Adrenal gland (tissue), 12 donors: ENCODE data around the gene ARHGAP22. TPM values are rescaled to one million over a fixed set of nuclear protein-coding genes. Genes with fewer than 3 reads are reported as not detected.

ENCODE experiments used
- DNase-seq, 7 donors: peaks; one replicate each; pipeline ENCODE4 v3.0.0-alpha.2; 2019 to 2020
- H3K27ac ChIP-seq, 5 donors: fragments of 200-600 bp; sonication (generic) in 4 of 5; 1 replicate in 3 of 5; 2 replicates in 2 of 5; pipeline versions ENCODE4 v1.5.1 to v1.8.0; 2016 to 2020; ENCODE audit warnings: mild to moderate bottlenecking in 1 of 5
- H3K27me3 ChIP-seq: fragments of 200-600 bp; 2 replicates; pipeline ENCODE4 v1.8.0; 2021
- H3K36me3 ChIP-seq, 2 donors: fragments of 200-600 bp; replicated peaks in 1 of 2; 1 replicate in 1 of 2; 2 replicates in 1 of 2; pipeline versions ENCODE4 v1.5.1 to v1.8.0; 2018 to 2022
- H3K4me1 ChIP-seq, 2 donors: fragments of 200-600 bp; replicated peaks in 1 of 2; 1 replicate in 1 of 2; 2 replicates in 1 of 2; pipeline versions ENCODE4 v1.5.1 to v1.8.0; 2018 to 2021
- H3K4me3 ChIP-seq, 4 donors: fragments of 200-600 bp; sonication (generic) in 3 of 4; one replicate each; pipeline ENCODE4 v1.5.1; 2016 to 2018
- H3K9me3 ChIP-seq, 3 donors: fragments of 200-600 bp; sonication (generic) in 1 of 3; replicated peaks in 1 of 3; 1 replicate in 2 of 3; 2 replicates in 1 of 3; pipeline versions ENCODE4 v1.5.1 to v1.8.0; 2016 to 2021
- POLR2A ChIP-seq, 2 donors: fragments of 450-650 bp; IDR thresholded peaks; one replicate each; pipeline ENCODE4 v1.6.1; 2017; ENCODE audit warnings: antibody characterized with exemption in 2 of 2, mild to moderate bottlenecking in 2 of 2, moderate library complexity in 1 of 2
- WGBS, 4 donors: extraction: QIAGEN DNeasy Blood & Tissue Kit in 2 of 4; methylation state at CpG; one replicate each; pipeline versions ENCODE4 v1.1.5 to v1.1.7; 2013 to 2017; 5-methylcytosine and 5-hydroxymethylcytosine counted together
- intact Hi-C, 2 donors: fragments of 100-400 bp; cut with DNase I; formaldehyde crosslinking; loops; one replicate each; pipeline versions ENCODE4 v1.14.1 to v1.15.0; 2022 to 2023
- polyA plus RNA-seq, 3 donors: library from polyadenylated mRNA; stranded (reverse); fragments of 200-250 nt in 2 of 3; fragments of 350-450 nt in 1 of 3; fragmentation: Illumina TruSeq in 1 of 3; extraction: RNeasy Lipid Tissue Mini Kit (QIAGEN cat#74804) in 1 of 3; gene quantifications; one replicate each; pipeline ENCODE4 v1.2.3, GENCODE V29; 2013 to 2014
- total RNA-seq, 9 donors: library from RNA; depleted of rRNA in 4 of 9; stranded (reverse); fragments of >200 nt in 4 of 9; fragments of 120-200 nt in 1 of 9; fragmentation: NEBNext Ultra II Directional in 1 of 9; extraction: Animal tissue kit (Norgen Biotek cat#: 25700) in 1 of 9; gene quantifications; one replicate each; pipeline versions ENCODE4 v1.1.0 to v1.2.4, GENCODE V29; 2013 to 2023
- TF ChIP-seq, protein P1 (sequence below), 6 experiments: fragments of 450-650 bp in 4 of 6; fragments of 200-600 bp in 2 of 6; sonication (generic) in 1 of 6; IDR thresholded peaks; 1 replicate in 5 of 6; 2 replicates in 1 of 6; pipeline versions ENCODE4 v1.5.1 to v1.8.0; 2016 to 2021; ENCODE audit warnings: antibody characterized with exemption in 6 of 6, mild to moderate bottlenecking in 2 of 6, moderate library complexity in 1 of 6
- donor health status: healthy with polysubstance abuse.
- donor health status: Bipolar disorder and iron deficiency.
- donor health status: DM: yes; HTN: yes; CAD: no.
- donor health status: DM: no; HTN: no; CAD: no.
- donor health status: DM: no; HTN: no; CAD: no.
- donor health status: DM: yes; HTN: yes; CAD: no.

The ARHGAP22 gene
- total and polyA plus RNA-seq, 12 donors, result 0.91 to 11.6 (median 4.6) TPM

DNA sequence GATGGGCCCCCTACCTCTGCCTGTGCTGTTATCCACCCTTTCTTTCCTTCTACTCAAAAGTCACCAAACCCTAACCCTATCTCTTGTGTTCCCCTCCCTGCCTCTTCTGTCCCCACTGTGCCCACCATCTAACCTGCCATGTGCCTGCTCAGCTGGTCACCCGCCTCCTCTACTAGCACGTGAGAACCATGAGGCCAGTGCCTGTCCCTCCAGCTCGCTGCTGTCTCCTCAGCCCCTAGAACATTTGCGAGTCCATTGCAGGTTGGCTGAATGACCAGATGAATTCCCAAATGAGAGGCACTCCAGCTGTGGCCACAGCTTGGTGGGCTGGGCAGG lies 129.0 kb downstream of the ARHGAP22 start:
- no peak overlapping the region for H3K4me3 ChIP-seq
- H3K27me3 ChIP-seq, result no peaks in the 10 kb centered on the region
- no peaks in the 10 kb centered on the region for H3K36me3 ChIP-seq
- DNase-seq, result peak in 1 of 7 donors; percentile 11
- H3K9me3 ChIP-seq, result no peaks in the 10 kb centered on the region
- intact Hi-C loops, result no loop called here
- H3K4me1 ChIP-seq, result no peaks in the 10 kb centered on the region
- no peak overlapping the region for H3K27ac ChIP-seq
- no peak for TF ChIP-seq POLR2A (IDR thresholded peaks at IDR 0.05)
- TF ChIP-seq, protein P1, sequence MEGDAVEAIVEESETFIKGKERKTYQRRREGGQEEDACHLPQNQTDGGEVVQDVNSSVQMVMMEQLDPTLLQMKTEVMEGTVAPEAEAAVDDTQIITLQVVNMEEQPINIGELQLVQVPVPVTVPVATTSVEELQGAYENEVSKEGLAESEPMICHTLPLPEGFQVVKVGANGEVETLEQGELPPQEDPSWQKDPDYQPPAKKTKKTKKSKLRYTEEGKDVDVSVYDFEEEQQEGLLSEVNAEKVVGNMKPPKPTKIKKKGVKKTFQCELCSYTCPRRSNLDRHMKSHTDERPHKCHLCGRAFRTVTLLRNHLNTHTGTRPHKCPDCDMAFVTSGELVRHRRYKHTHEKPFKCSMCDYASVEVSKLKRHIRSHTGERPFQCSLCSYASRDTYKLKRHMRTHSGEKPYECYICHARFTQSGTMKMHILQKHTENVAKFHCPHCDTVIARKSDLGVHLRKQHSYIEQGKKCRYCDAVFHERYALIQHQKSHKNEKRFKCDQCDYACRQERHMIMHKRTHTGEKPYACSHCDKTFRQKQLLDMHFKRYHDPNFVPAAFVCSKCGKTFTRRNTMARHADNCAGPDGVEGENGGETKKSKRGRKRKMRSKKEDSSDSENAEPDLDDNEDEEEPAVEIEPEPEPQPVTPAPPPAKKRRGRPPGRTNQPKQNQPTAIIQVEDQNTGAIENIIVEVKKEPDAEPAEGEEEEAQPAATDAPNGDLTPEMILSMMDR (IDR thresholded peaks at IDR 0.05), result no peak
- WGBS, 4 donors, result 82 to 94% (median 88%) methylated on average over 4 of the region's 4 CpGs

DNA sequence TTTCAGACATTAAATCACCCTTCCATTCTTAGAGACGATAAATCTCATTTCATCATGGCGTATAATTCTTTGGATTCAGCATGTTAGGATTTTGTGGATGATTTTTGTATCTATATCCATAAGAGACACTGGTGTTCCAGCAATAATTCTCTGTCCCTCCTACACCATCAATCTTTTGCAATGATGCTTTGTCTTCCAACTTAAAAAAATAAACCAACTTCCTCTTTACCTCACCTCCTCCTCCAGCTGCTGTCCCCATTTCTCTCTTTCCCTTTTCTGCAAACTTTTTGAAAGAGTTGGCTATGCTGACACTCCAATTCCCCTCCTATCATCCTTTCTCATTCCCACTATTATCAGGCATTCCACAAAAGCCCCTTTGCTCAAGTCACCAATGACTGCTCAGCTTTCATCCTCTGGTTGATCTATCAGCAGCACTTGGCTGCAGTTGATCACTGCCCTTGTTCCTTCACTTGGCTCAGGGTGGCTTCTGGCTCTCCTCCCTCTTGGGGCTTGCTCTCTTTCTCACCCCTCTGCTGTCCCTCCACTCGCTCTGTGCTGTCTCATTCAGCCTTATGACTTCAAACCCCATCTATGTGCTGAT lies 130.0 kb downstream of the ARHGAP22 start:
- TF ChIP-seq, protein P1 (IDR thresholded peaks at IDR 0.05), result no peak
- no peak for TF ChIP-seq POLR2A (IDR thresholded peaks at IDR 0.05)
- H3K27ac ChIP-seq, result no peak overlapping the region
- no peaks in the 10 kb centered on the region for H3K36me3 ChIP-seq
- 84 to 91% (median 89%) methylated on average over 3 of the region's 3 CpGs for WGBS, 4 donors
- no peaks in the 10 kb centered on the region for H3K27me3 ChIP-seq
- no peaks in the 10 kb centered on the region for H3K4me1 ChIP-seq
- H3K9me3 ChIP-seq, result no peaks in the 10 kb centered on the region
- intact Hi-C loops, result no loop called here
- no peak overlapping the region for H3K4me3 ChIP-seq
- DNase-seq, result peak in 1 of 7 donors; percentile 13

DNA sequence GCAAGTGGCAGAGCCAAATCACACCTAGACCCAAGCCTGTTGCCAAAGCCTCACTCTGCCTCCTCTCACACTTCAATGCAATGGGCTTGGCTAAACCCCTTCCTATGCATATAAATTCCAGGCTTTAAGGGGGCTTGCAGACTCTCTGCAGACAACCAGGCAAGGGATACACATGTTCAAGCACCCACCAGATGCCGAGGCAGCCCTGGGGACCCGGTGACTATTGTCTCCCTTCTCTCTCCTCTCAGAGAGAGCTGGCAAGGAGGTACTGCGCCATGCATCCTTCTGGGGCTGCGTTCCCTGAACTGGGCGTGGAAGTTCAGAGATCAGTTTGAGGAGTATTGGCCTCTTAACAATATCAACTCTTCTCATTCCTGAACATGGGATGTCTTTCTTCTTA lies 131.2 kb downstream of the ARHGAP22 start:
- Histone ChIP-seq H3K4me1 (peaks cover 0 to 3% of the 10 kb centered on the region in 2 donors), H3K36me3 (no peaks in the 10 kb centered on the region), H3K27me3 (no peaks in the 10 kb centered on the region), H3K4me3 (no peak overlapping the region), H3K27ac (no peak overlapping the region), H3K9me3 (no peaks in the 10 kb centered on the region)
- peak in 1 of 7 donors; percentile 42 for DNase-seq
- no peak for TF ChIP-seq POLR2A (IDR thresholded peaks at IDR 0.05)
- TF ChIP-seq, protein P1 (IDR thresholded peaks at IDR 0.05), result no peak
- WGBS, 4 donors, result 87 to 97% (median 97%) methylated on average over 4 to 5 of the region's 5 CpGs
- intact Hi-C loops, result no loop called here

DNA sequence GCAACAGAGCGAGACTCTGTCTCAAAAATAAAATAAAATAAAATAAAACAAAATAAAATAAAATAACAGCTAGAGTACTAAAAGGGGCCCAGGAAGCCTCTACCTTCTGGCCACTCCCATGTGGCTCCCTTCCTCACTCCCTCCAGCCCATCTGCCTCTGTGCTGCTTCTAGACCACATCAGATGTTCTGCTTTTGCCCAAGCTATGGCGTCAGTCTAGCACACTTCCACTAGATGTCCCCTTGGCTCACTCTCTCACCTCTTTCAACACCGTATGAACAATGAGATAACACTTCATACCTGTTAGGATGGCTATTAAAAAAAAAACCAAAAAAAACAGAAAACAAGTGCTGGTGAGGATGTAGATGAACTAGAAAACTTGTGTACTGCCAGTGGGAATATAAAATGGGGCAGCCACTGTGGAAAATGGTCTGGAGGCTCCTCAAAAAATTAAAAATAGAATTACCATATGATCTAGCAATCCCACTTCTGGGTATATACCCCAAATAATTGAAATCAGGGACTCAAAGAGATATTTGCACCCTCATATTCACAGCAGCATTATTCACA lies 132.3 kb downstream of the ARHGAP22 start:
- TF ChIP-seq, protein P1 (IDR thresholded peaks at IDR 0.05), result no peak
- no peak for TF ChIP-seq POLR2A (IDR thresholded peaks at IDR 0.05)
- intact Hi-C loops, result no loop called here
- no peaks in the 10 kb centered on the region for H3K27me3 ChIP-seq
- WGBS, 4 donors, result 59 to 64% (median 62%) methylated on average over 3 of the region's 3 CpGs
- H3K9me3 ChIP-seq, result no peaks in the 10 kb centered on the region
- no peaks in the 10 kb centered on the region for H3K36me3 ChIP-seq
- H3K4me1 ChIP-seq, result peaks cover 0 to 3% of the 10 kb centered on the region in 2 donors
- no peak overlapping the region for H3K4me3 ChIP-seq
- no peak for DNase-seq
- H3K27ac ChIP-seq, result no peak overlapping the region
